DMS 273 (cell line): ENCODE measurements around the gene MRPL51.
"Not testable (repeated sequence)": the region's sequence is repeated elsewhere in the genome, so short reads cannot be mapped to it uniquely, and the experiment has no call there.

Experiments used
- DNase-seq: peaks from one replicate; lab custom pipeline; 2025; ENCODE audit not compliant: unreplicated experiment; lab: John Stamatoyannopoulos, UW

The MRPL51 gene

DNA sequence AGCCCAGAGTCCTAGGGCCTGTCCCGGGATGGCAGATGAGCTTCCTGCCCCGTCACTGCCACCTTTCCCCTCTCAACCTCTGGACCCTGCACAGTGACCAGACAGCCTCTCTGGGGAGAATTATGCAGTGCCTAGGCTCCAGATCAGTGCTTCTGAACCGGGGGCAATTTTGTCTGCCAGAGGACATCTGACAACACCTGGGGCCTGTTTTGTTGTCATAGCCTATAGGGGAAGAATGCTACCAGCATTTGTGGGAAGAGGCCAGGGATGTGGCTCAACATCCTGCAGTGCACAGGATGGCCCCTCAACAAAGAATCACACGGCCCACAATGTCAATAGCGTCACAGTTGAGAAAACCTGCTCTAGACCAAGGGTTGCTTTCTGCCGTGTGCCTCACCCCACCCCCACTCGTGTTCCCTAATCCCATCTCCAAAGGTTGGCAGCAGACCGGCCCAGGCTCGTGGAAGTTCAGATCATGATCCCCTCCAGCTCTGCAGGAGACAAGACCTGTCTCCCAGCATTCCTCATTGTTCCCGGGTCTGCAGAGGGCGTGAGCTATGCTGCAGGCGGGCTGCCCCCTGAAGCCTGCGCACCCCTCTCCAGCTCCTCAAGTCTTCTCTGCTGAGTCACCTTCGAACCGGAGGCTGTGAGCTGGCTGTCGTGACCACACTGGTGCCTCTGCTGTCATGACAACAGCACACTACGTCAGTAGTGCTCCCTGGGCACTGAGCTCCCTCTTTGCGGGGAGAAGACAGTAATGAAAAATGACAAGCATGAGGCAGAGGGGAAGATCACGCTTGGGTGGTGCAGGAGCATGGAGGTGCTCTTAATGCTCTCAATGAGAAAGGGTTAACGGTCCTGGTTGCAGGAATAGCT lies 39.2 kb upstream of the MRPL51 start:
- peak; percentile 54 for DNase-seq

DNA sequence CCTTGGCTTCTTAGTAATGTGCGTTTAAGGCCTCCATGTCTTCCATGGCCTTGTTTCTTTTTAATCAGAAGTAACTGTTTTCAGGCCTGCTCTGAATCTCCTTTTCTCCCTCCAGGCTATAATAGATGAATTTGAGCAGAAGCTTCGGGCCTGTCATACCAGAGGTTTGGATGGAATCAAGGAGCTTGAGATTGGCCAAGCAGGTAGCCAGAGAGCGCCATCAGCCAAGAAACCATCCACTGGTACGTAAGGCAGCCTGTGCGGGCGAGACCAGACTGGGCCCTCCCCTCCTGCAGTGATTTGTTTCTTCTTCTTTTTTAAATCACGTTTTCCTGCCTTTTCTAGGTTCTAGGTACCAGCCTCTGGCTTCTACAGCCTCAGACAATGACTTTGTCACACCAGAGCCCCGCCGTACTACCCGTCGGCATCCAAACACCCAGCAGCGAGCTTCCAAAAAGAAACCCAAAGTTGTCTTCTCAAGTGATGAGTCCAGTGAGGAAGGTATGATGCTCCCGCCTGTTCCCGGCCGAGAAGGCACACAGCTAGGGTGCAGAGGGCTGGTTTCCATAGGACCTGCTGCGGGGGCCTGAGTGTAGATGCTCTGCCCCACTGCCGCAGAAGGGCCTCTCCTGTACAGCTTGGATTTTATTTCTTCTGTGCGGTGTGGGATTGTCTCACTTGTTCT lies 37.7 kb upstream of the MRPL51 start:
- DNase-seq, result no peak

DNA sequence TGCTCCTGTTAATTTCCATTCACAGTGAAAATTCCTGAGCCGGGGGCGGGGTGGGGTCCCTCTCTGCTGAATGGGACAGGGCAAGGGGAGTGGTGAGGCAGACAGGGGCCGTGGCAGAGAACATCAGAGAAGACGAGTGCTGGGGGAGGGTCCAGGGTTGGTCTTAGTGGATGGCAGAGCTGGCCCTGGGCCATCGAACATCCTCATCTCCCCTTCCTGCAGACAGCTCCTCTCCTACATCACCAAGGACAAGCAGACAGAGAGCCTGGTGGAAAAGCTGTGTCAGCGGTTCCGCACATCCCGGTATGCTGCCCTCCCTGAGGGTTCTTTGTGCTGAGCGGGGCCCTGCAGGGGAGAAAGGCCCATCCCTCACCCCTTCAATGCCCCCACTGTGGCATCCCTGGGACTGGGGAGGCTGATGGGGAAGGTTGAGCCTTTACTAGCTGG lies 36.3 kb upstream of the MRPL51 start:
- DNase-seq, result no peak

DNA sequence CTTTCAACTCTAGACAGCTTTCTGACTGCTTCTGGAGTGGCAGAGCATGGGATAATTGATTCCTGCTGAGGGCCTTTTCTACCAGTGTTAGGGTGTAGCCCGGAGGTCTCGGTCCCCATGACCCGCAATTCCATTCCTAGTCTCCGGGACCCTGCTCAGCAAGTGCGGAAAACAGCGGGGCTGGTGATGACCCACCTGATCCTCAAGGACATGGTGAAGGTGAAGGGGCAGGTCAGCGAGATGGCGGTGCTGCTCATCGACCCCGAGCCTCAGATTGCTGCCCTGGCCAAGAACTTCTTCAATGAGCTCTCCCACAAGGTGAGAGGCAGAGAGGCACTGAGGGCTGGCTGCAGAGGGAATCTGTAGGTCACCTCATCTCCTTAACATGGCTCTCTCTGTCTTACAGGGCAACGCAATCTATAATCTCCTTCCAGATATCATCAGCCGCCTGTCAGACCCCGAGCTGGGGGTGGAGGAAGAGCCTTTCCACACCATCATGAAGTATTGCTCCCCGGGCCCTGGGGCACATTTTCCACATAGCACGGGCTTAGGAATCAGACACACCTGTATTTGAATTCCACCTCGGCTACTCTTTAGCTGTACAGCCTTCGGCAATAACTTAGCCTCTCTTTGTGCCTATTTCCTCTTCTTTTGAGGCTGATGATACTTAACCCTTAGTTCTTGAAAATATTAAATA lies 35.6 kb upstream of the MRPL51 start:
- DNase-seq, result no peak

DNA sequence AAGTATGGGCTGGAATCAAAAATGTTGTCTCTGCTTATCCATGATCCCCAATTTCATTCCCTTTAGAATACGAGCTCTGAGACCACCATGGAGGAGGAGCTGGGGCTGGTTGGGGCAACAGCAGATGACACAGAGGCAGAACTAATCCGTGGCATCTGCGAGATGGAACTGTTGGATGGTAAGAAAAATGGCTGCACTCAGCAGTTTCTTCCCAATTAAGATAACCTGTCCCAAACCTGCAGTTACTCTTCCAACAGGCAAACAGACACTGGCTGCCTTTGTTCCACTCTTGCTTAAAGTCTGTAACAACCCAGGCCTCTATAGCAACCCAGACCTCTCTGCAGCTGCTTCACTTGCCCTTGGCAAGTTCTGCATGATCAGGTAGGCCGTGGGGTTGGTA lies 34.6 kb upstream of the MRPL51 start:
- no peak for DNase-seq

DNA sequence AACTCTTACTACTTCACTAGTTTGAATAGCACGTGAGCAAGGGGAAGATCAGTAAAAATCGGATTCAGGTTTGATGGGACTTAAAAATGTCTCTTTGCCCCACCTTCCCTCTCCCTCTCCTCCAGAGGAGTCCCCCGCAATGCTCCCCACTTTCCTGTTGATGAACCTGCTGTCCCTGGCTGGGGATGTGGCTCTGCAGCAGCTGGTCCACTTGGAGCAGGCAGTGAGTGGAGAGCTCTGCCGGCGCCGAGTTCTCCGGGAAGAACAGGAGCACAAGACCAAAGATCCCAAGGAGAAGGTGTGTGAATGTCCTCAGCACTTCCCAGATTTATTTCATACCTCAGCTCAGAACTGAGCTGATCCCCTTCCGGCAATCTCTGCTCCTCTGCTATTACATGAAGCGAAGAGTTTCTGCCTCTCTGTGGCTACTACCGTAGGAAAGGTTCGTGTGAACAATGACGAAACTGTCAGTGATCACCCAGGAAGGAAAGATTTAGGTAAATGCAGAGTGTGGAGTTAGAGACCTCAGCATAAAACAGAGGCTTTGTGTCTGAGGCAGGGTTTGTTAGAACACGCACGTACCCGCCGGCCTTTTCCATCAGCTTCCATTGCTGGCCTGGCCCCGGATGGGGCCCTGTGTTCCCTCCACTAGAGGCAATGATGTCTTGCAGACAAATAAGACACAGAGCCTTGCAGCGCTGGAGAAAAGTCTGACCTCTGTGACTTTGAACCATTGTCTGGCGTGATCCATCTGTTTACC lies 33.9 kb upstream of the MRPL51 start:
- DNase-seq, result no peak

DNA sequence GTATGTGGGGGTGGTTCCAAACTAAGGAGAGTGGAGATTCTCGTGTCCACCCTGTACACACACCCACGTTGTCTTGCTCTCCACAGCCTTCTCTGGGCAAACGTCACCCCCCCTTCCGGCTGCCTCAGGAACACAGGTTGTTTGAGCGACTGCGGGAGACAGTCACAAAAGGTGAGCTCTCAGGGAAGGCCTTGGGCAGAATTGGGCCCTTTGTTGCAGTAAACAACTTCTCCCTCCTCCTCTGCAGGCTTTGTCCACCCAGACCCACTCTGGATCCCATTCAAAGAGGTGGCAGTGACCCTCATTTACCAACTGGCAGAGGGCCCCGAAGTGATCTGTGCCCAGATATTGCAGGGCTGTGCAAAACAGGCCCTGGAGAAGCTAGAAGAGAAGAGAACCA lies 33.1 kb upstream of the MRPL51 start:
- DNase-seq, result no peak

DNA sequence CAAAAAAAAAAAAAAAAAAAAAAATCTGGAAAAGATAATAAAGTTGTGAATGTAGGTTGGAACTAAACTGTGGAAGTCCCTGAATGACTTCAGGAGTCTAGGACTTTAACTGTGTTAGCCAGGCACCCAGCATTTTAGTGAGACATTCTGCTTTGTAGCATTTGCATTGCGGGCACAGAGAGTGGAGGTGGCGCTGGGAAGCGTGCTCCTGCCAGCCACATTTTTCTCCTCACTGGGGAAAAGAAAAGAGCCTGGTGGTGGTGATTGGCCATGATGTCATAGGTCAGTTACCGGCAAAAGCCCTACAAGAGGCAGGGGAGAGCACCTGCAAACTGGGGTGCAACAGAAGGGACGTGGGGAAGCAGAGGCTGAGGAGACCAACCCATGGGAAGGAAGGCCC lies 31.6 kb upstream of the MRPL51 start:
- DNase-seq, result no peak

DNA sequence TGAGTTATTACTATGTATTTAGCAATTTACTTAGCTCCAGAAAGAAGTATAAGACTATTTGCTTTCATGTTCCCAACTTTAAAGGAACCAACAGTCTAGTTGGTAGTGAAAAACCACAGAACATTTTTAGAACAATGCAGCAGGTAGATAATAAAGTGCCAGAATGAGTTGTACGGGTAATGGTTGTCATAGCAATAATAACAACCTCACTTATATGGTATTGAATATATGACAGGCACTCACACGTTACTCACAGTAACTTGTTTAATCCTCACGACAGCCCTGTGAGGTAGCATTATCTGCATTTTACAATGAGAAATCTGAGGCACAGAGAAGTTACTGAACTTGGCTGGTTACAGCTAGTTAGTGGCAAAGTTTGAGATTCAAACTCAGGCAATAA lies 30.6 kb upstream of the MRPL51 start:
- no peak for DNase-seq

DNA sequence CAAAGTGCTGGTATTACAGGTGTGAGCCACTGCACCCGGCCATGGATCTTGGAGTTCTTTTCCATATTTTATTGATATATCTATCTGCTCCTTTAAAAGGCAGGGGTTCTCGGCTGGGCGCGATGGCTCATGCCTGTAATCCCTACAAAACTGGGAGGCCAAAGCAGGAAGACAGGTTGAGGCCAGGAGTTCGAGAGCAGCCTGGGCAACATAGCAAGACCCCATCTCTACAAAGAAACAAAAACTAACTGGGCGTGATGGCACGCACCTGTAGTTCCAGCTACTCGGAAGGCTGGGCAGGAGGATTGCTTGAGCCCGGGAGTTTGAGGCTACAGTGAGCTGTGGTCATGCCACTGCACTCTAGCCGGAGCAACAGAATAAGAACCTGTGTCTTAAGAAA lies 29.1 kb upstream of the MRPL51 start:
- no peak for DNase-seq

DNA sequence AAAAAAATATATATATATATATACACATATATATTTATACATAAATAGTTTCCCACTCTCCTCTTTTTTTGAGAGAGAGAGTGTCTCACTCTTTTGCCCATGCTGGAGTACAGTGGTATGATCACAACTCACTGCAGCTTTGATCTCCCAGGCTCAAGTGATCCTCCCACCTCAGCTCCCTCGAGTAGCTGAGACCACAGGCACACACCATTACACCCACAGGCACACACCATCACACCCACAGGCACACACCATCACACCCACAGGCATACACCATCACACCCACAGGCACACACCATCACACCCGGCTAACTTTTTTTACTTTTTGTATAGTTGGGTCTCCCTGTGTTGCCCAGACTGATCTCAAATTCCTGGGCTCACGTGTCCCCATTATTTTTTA lies 27.1 kb upstream of the MRPL51 start:
- DNase-seq, result no peak

DNA sequence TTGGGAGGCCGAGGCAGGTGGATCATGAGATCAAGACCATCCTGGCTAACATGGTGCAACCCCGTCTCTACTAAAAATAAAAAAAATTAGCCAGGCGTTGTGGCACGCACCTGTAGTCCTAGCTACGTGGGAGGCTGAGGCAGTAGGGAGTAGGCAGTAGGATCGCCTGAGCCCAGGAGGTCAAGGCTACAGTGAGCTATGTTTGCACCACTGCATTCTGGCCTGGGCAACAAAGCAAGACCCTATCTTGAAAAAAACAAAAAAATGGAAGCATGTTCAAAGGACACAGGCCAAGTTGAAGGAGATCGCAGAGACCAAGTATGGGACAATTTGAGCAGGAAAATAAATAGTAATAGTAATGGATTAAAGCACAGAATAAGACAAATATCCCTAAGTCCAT lies 15.0 kb upstream of the MRPL51 start:
- DNase-seq, result no peak

DNA sequence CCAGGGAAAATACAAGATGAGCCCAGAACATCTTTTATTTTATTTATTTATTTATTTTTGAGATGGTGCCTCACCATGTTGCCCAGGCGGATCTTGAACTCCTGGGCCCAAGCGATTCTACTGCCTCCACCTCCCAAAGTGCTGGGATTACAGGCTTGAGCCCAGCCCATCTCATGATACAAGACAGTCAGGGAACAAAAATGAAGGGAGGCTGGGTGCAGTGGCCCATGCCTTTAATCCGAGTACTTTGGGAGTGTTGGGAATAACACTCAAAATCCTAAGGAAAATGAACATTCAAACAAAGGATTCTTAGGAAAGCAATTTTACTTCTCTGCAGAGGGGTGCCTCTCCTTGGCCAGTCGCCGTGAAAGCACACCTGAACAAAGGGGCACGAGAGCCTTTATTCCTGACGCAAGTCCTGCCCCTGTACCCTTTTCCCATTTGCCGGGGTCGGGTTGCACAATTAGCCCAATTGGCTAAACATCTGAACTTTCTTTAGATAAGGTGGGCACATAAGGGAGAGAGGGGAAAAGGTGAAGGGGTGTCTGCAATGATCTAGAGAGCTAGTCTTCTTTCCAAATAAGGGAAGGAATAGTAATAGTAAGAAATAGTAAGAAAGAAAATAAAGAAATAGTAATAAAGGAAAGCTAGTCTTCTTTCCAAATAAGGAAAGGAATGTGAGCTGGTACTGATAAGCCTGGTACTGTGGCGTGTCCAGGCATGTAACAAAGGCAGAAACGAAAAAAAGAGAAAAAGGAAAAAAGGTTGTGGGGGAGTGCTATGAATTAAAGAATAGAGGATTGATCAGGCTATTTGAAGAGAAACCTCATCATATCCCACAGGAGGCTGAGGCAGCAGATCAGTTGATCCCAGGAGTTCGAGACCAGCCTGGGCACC lies 14.3 kb upstream of the MRPL51 start:
- DNase-seq, result no peak

DNA sequence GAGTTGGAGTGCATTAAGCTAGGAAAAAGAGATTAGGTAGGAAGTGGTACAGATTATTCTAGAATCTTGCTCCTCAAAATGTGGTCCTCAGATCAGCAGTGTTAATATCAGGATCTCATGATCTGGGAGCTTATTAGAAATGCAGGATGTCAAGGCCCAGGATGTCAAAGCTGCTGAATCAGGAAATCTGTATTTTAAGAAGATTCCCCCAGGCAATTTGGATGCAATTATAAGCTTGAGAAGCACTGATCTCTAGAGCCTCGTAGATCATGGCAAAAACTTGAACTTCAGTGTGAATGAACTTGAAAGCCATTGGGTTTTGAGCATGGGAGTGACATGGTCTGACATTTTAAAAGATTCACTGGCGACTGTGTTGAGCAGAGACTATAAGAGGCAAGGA lies 7.4 kb upstream of the MRPL51 start:
- DNase-seq, result no peak

DNA sequence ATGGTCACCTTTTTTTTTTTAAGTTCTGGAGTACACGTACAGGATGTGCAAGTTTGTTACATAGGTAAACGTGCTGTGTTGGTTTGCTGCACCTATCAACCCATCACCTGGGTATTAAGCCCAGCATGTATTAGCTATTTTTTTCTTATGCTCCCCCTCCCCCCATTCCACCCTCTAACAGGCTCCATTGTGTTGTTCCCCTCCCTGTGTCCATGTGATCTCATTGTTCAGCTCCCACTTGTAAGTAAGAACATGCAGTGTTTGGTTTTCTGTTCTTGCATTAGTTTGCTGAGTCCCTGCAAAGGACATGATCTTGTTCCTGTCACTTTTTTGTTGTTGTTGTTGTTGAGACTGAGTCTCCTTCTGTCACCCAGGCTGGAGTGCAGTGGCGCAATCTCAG lies 4.2 kb upstream of the MRPL51 start:
- DNase-seq, result not testable (repeated sequence)

DNA sequence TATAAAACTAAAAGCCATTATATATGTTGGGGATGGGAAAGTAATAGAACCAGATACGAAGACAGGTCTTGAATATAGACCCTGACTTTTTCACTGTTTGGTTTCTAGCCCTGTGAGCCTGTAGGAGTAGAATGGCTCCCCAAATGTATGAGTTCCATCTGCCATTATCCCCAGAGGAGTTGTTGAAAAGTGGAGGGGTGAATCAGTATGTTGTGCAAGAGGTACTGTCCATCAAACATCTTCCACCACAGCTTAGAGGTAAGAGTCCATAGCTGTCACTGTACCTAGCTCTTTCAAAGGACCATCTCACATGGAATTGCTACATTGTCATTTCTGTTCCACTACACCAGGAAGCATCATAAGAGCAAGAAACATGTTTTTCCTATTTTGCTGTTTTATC lies 1.9 kb upstream of the MRPL51 start:
- no peak for DNase-seq

DNA sequence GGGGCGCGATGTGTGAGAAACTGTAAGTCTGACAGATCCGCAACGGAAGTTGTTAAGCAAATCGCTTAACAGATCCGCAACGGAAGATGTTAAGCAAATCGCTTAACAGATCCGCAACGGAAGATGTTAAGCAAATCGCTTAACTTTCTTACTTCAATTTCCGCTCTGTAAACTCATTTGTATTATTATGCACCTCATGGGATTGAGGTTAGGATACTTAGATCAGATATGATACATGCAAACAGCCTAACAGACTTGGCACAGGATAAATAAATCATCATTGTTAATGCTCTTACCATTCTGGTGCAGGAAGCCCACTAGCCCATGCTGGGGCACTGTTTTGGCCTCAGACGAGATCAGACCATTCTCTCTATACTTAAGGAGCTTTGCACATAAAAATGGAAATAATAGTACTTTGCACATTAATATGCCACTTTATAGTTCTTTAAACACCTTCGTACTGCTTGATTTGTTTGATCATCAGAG lies 1.2 kb upstream of the MRPL51 start:
- DNase-seq, result peak; percentile 57

DNA sequence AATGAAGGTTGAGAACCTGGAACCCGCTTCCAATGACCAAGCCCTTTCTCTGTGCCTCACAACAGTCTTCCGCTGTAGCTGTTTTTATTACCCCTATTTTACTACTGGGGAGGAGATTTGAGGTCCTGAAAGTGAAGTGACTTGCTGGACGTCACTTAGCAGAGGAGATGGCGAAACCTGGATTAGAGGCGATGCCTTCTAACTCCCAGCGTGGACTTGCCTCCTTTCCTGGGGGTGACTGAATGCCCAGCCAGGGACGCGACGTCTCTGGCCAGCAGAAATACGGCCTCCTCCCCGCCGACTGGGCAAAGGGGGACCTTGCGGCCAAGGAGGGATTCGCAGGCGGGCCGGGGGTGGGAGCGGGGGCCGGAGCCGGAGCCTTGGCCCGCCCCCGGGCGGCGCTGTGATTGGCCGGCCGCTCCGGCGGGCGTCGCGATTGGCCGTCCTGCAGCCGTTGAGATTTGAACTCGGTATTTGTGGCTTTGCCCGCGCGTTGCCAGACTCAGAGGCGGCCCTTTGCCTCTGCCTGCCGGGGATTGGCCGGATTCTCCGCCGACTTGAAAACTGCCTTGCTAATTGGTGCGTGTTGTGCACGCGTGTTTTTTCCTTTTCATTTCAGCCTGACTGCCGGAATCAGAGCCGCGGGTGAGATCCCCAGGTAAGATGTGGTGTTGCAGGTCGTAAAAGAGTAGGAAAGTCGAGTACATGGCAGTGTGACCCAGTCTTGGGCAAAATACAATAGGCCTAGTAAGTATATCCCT lies 615 bp upstream of the MRPL51 start, which contains the start of gene NCAPD2:
NCAPD2 (plus strand) TSS at position 606 of the 761 bp plus-strand sequence. CDS start 997 bp downstream, outside the sequence.
- peak; percentile 96 for DNase-seq

DNA sequence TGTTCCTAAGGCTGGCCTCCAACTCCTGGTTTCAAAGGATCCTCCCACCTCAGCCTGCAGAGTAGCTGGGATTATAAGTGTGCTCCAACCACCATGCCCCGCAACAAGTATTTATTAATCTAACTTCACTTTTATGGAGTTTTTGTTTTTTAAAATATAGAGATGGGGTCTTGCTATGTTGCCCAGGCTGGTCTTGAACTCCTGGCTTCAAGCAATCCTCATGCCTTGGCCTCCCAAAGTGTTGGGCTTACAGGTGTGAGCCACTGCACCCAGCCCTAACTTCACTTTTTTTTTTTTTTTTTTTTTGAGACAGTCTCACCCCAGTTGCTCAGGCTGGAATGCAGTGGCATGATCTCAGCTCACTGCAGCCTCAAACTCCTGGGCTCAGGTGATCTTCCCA lies 2.4 kb downstream of the MRPL51 start:
- not testable (repeated sequence) for DNase-seq
